ENCODE measurements around the gene BCDIN3D.
"Not testable (repeated sequence)": the region's sequence is repeated elsewhere in the genome, so short reads cannot be mapped to it uniquely, and the experiment has no call there.

Gene BCDIN3D

DNA sequence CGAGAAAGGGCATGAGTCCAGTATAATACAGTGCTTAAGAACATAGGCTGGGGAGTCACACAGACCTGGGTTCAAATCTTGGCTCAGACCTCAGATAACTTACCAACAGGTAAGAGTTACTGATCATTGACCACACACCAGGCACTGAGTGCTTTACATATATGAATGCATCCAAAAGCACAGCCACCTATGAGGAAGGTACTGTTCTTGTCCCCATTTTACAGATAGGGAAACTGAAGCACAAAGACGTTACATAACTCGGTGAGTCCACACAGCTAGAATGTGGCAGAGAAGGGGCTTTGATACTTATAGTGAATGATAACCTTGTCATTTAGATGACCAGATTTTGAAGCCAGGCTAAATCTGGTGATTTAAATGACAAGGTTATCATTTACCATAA is 33.2 kb upstream of the BCDIN3D start:
- DNase-seq (ENCODE audit: low read depth in 2 of 2) = no peak

GRCh38 chr12:49875115-49875720 is 32.3 kb upstream of the BCDIN3D start:
- DNase-seq (ENCODE audit: low read depth in 2 of 2) = no peak

- no peak for DNase-seq (ENCODE audit: low read depth in 2 of 2)
These were observed 31.4 kb upstream of the BCDIN3D start for GRCh38 chr12:49874142-49874897.

DNA sequence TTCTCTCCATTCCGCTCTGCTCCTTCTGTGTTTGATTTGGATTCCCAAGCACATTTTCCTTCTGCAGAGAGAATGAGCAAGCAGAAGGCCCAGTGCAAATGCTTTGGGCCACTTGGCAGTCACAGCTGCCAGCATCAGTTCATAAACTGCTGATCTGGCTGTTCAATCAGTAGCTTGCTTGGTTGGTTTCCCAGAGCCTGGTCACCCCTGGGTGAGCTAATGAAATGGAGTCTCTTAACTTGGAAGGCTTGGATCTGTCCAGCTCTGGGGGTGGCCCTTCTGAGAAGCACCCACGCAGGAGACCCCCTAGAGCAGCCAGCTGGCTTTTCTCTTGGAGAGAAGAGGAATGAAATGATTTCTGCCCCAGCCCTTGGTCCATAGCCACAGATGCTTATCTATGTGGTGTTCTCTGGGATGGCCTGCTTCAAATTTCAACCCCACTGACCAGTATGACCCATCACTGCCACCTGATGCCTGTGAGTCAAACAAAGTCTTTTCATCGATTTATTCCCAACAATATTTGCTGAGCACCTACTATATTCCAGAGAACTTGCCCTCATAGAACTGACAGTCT is 30.5 kb upstream of the BCDIN3D start:
- no peak for DNase-seq (ENCODE audit: low read depth in 2 of 2)

GRCh38 chr12:49872781-49873181 is 29.9 kb upstream of the BCDIN3D start:
- no peak for DNase-seq (ENCODE audit: low read depth in 2 of 2)

GRCh38 chr12:49872381-49872780 is 29.5 kb upstream of the BCDIN3D start:
- DNase-seq (ENCODE audit: low read depth in 2 of 2) = no peak

GRCh38 chr12:49871811-49872251 is 28.9 kb upstream of the BCDIN3D start:
- DNase-seq (ENCODE audit: low read depth in 2 of 2) = not testable (repeated sequence)

DNA sequence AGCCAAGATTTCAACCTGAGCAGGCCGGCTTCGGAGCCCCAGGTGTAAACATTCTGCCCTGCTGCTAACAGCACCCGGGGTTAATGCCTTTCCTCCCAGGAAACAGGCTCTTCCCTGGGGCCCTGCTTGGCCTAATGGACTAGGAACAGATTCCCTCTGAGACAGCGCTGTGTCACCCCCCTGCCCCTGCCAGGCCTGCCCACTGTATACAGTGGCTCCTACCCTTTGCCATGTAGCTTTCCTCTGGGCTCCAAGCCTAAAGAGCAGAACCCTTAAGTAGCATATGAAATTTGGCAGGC is 28.3 kb upstream of the BCDIN3D start:
- no peak for DNase-seq (ENCODE audit: low read depth in 2 of 2)

GRCh38 chr12:49870501-49871262 is 27.8 kb upstream of the BCDIN3D start:
- no peak for DNase-seq (ENCODE audit: low read depth in 2 of 2)

DNA sequence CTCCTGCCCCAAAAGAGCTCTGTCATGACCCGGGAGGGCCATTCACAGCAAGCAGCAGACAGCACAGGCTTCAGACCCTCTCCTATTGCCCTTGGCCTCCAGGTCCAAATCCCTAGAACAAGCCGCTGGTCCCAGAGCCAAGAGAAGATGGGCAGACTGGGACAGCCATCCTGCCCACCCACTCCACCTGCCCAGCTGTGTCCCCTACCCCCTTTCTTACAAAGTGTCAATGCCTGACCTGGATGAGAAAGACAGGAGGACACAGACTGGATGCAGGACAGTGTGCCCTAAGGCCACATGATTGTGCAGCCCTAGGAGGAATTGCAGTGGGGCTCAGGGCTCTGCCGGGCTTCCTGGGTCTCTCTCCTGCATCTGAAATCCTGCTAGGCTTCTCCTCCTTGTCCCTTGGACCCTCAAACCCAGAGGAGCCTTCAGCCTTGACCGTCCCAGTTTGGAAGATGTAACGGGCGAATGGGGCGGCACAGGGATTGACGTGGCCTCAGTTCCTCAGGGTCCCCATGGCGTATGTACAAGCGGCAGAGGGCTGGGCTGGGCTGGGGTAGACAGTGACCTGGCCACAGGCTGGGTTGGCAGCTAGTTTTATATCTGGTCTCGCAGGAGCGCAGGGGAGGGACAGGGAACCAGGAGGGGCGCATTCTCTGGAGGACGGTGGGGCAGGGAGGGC is 27.1 kb upstream of the BCDIN3D start:
- DNase-seq (ENCODE audit: low read depth in 2 of 2) = no peak

DNA sequence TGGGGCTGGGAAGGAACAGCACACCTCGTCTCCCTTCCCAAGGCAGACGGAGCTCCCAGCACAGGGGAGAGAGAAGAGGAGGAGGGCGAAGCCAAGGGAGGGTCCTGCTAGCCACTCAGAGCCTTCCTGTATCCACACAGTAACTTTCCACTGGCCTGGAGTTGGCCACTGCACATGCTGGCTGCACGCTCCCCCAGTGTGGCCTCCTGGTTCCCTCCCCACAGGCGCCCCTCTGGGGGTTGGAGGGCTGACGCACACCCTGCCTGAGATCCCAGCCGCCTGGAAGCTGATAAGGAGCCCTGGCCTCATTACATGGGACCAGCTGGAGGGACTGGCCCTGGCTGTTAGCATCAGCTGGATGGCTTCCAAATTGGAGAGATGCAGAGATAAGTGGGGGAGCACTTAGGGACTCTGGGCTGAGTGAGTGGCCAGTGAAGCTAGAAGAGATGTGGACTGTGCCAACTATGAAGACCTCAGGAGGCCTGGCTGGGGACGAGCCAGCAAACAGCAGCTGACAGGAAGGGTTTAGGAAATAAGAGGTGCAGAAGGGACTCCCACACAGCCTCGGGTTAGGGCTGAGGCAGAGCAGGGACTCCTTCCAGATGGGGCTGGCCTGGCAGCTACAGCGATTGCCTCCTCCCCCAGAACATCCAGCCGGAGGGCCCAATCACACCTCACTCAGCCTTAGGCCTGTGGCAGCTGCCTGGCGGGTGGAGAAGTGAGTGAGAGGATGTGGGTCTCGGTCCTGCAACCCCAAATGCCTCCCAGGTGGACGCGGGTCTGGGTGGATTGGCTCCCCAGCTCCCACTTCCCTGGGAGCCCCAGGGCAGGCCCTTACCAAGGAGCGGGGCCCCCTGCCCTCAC is 26.3 kb upstream of the BCDIN3D start:
- DNase-seq (ENCODE audit: low read depth in 2 of 2) = no peak

DNA sequence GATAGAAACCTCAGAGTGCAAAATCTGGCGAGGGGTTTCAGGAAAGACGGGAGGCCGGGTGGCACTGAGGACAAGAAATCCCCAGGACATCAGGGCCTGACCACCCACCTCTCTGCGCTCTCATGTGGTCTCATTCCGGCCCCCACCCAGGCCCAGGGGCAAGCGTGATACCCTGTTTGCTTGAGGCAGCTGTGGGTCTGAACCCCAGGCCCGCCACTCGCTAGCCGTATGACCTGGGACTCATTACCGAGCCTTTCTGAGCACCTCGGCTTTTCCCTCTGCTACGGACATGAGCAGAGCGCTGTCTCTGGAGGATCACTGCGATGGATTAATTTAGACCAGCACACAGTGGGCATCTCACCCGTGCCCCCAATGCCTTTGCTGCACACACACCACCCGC is 25.5 kb upstream of the BCDIN3D start:
- DNase-seq (ENCODE audit: low read depth in 2 of 2) = no peak

DNA sequence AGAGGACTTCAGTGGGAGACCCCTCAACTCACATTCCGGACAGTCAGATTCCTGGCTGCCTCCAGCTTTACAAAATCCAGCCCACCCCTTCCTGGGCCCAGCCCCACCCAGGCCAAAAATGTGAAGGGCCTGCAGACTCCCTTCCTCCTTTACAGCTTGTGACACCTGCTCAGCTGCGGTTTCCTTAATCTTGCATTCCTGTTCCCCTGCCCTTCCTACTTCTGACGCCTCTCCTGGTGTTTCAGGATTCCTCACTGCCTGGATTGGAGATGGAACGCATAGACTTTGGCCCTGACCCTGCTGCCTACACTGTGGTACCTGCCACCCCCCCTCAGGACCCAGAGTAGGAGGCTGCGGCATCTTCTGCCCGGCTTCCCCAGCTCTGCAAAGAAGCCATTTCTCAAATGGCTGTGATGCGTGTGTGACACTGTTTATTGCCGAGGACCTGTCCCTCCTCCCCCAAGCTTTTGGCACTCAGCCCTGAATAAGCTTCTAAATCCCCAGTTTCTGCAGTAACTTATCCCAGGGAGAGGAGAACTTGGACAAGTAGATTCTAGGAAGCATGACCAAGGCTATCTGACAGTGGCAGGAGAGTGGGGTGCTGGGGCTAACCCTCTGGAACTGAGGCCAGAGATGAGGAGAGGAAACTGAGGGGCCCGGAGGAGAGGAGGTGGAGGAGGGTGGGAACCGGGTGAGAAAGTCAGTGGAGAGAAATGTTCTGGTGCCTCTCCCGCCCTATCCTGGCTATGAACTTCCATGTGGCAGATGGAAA is 24.9 kb upstream of the BCDIN3D start:
- no peak for DNase-seq (ENCODE audit: low read depth in 2 of 2)

GRCh38 chr12:49866859-49867569 is 24.1 kb upstream of the BCDIN3D start:
- peak; percentile 49 to 50 for DNase-seq (ENCODE audit: low read depth in 2 of 2)

GRCh38 chr12:49865782-49866135 is 22.9 kb upstream of the BCDIN3D start:
- no peak for DNase-seq (ENCODE audit: low read depth in 2 of 2)

DNA sequence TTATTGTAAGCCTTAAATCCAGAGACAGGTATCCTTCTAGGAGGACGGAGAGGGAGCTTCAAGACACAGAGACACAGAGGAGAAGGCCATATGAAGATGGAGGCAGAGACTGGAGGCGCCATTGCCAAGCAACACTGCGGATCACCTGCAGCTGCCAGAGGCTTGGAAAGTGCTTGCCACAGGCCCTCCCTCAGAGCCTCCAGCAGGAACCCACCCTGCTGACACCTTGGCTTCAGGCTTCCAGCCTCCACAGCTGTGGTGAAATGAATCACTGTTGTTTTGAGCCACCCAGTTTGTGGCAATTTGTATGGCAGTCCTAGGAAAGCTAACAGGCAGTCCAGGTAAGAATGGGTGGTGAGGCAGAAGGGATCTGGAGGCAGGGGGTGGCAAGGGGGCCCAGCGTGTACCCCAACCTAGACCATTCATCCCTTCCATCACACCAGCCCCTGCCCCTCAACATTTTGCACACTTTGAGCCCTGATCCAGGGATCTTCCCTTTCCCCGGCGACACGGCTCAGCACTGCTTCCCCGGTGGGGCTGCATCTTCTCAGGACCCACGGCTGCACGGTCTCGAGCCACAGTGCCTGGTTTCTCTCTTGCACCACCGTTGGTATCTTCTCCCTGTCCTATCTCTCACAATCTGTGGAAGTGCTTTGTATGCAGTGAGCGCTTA is 22.3 kb upstream of the BCDIN3D start:
- no peak for DNase-seq (ENCODE audit: low read depth in 2 of 2)

- no peak for DNase-seq (ENCODE audit: low read depth in 2 of 2)
These were observed 21.8 kb upstream of the BCDIN3D start for GRCh38 chr12:49864798-49865090.

DNA sequence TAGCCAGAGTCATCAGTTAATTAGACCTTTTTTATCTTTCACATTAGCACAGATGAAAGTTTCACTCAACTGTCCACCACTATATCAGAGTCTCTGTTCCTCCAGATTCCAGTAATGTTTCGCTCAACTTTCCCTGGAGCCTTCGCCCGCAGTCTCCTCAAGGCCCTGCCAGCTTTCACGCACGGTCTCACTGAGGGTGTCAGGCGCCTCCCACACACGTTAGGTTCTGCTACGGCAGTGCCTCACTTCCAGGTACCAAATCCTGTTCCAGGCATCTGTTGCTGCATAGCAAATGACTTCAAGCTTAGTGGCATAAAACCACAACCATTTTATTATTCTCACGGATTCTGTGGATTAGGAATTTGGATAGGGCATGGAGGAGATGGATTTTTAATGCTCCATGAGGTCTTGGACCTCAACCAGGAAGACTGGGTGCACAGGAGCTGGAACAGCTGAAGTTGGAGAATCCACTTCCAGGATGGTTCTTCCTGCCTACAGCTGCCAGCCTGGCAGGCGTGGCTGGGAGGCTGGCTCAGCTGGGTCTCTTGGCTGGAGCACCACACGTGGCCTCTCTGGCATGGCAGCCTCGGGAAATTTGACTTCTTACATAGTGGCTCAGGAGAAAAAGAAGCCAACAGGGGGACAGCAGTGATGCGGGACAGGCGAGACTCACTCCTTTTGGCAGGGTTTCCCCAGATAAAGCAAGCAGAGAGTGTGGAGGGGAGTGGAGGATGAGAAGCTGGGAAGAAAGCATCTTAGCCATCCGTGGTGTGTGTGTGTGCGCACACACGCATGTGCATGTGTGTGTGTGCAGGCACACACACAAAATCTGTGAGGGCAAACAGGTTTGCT is 21.3 kb upstream of the BCDIN3D start:
- DNase-seq (ENCODE audit: low read depth in 2 of 2) = no peak

All from activated CD8-positive, alpha-beta memory T cell treated with anti-CD3 and anti-CD28 coated beads for 4 hours (primary cell).